HL-60 (cell line): ENCODE results near the gene GMDS.
A peak's percentile ranks its signal among the peaks of the same experiment; 100 is the strongest.

Source experiments
- DNase-seq, 2 experiments: peaks; one replicate each; pipeline ENCODE4 v3.0.0-alpha.2; 2010 to 2020; ENCODE audit warnings: low read depth in 1 of 2, low spot score in 1 of 2
- H3K27ac ChIP-seq: fragments of 250-450 bp; sonication (Bioruptor Pico); replicated peaks from 2 replicates; pipeline ENCODE4 v1.5.1; 2020; ENCODE audit warnings: mild to moderate bottlenecking, moderate library complexity
- H3K27me3 ChIP-seq: fragments of 250-450 bp; sonication (Bioruptor Pico); 2 replicates; pipeline ENCODE4 v1.5.1; 2021; ENCODE audit warnings: mild to moderate bottlenecking, moderate library complexity; ENCODE audit not compliant: insufficient read depth, poor library complexity, severe bottlenecking
- H3K4me3 ChIP-seq: replicated peaks from 2 replicates; pipeline ENCODE4 v1.5.1; 2011; ENCODE audit warnings: mild to moderate bottlenecking, control low read depth, low read length; ENCODE audit not compliant: insufficient read depth
- CTCF ChIP-seq: IDR thresholded peaks from one replicate; pipeline ENCODE4 v1.5.1; 2011; ENCODE audit warnings: low read length, control low read depth, inconsistent platforms; ENCODE audit not compliant: insufficient read depth
- GABPA ChIP-seq: IDR thresholded peaks from 2 replicates; pipeline ENCODE4 v1.6.1; 2012; ENCODE audit warnings: low read depth
- POLR2AphosphoS5 ChIP-seq: IDR thresholded peaks from 2 replicates; pipeline ENCODE4 v1.6.1; 2012; ENCODE audit warnings: low read depth
- REST ChIP-seq: IDR thresholded peaks from 2 replicates; pipeline ENCODE4 v1.6.1; 2012; ENCODE audit warnings: low read depth; ENCODE audit not compliant: insufficient replicate concordance
- SPI1 ChIP-seq: IDR thresholded peaks from 2 replicates; pipeline ENCODE4 v1.6.1; 2012; ENCODE audit warnings: low read depth, mild to moderate bottlenecking, borderline replicate concordance

The GMDS gene

GRCh38 chr6:1667805-1668175 lies 577.6 kb downstream of the GMDS start:
- DNase-seq, result no peak
- no peak overlapping the region for H3K27ac ChIP-seq
- no peak for TF ChIP-seq REST
- no peak overlapping the region for H3K4me3 ChIP-seq
- no peaks in the 10 kb centered on the region for H3K27me3 ChIP-seq

GRCh38 chr6:1667012-1667804 lies 578.2 kb downstream of the GMDS start:
- H3K27ac ChIP-seq, result no peak overlapping the region
- H3K4me3 ChIP-seq, result no peak overlapping the region
- DNase-seq, result no peak
- TF ChIP-seq REST (no peak), POLR2AphosphoS5 (no peak), GABPA (no peak), SPI1 (no peak), CTCF (no peak)
- no peaks in the 10 kb centered on the region for H3K27me3 ChIP-seq

GRCh38 chr6:1665214-1665613 lies 580.2 kb downstream of the GMDS start:
- Histone ChIP-seq H3K27me3 (no peaks in the 10 kb centered on the region), H3K27ac (no peak overlapping the region), H3K4me3 (no peak overlapping the region)
- TF ChIP-seq SPI1 (peak; percentile 16; the same call in 1 of the 2 replicates), GABPA (no peak)
- no peak for DNase-seq

- DNase-seq, result no peak
- no peak for TF ChIP-seq REST
- TF ChIP-seq GABPA, result no peak
- TF ChIP-seq CTCF, result no peak
- no peak for TF ChIP-seq POLR2AphosphoS5
- no peak for TF ChIP-seq SPI1
- H3K4me3 ChIP-seq, result no peak overlapping the region
These were observed 581.1 kb downstream of the GMDS start for GRCh38 chr6:1664329-1664728.

More at GRCh38 chr6:1664329-1664728, 581.1 kb downstream of the GMDS start:
- Histone ChIP-seq H3K27me3 (no peaks in the 10 kb centered on the region), H3K27ac (no peak overlapping the region)
